ENCODE results near the gene GULP1.
"Not testable (repeated sequence)": the region's sequence is repeated elsewhere in the genome, so short reads cannot be mapped to it uniquely, and the experiment has no call there.

GULP1 gene

GRCh38 chr2:188292348-188293239 is 920 bp downstream of the GULP1 start:
- DNase-seq (ENCODE audit: low read depth in 1 of 2, low spot score in 1 of 2): no peak

- no peak for DNase-seq (ENCODE audit: low read depth in 1 of 2, low spot score in 1 of 2)
Observed at GRCh38 chr2:188293601-188294351, 2.1 kb downstream of the GULP1 start.

- DNase-seq (ENCODE audit: low read depth in 1 of 2, low spot score in 1 of 2): no peak
Observed at GRCh38 chr2:188294352-188294926, 2.8 kb downstream of the GULP1 start.

- DNase-seq (ENCODE audit: low read depth in 1 of 2, low spot score in 1 of 2): no peak
Observed at GRCh38 chr2:188295067-188295685, 3.5 kb downstream of the GULP1 start.

- no peak for DNase-seq (ENCODE audit: low read depth in 1 of 2, low spot score in 1 of 2)
Observed at GRCh38 chr2:188297978-188298377, 6.3 kb downstream of the GULP1 start.

GRCh38 chr2:188298937-188299371 is 7.3 kb downstream of the GULP1 start:
- DNase-seq (ENCODE audit: low read depth in 1 of 2, low spot score in 1 of 2): not testable (repeated sequence)

GRCh38 chr2:188303363-188304031 is 11.8 kb downstream of the GULP1 start:
- no peak for DNase-seq (ENCODE audit: low read depth in 1 of 2, low spot score in 1 of 2)

- no peak for DNase-seq (ENCODE audit: low read depth in 1 of 2, low spot score in 1 of 2)
Observed at GRCh38 chr2:188305271-188305670, 13.6 kb downstream of the GULP1 start.

- DNase-seq (ENCODE audit: low read depth in 1 of 2, low spot score in 1 of 2): no peak
Observed at GRCh38 chr2:188306271-188306670, 14.6 kb downstream of the GULP1 start.

- no peak for DNase-seq (ENCODE audit: low read depth in 1 of 2, low spot score in 1 of 2)
Observed at GRCh38 chr2:188307850-188308283, 16.2 kb downstream of the GULP1 start.

GRCh38 chr2:188308483-188308882 is 16.8 kb downstream of the GULP1 start:
- DNase-seq (ENCODE audit: low read depth in 1 of 2, low spot score in 1 of 2): no peak

- no peak for DNase-seq (ENCODE audit: low read depth in 1 of 2, low spot score in 1 of 2)
Observed at GRCh38 chr2:188309364-188309763, 17.7 kb downstream of the GULP1 start.

GRCh38 chr2:188314314-188315054 is 22.8 kb downstream of the GULP1 start:
- no peak for DNase-seq (ENCODE audit: low read depth in 1 of 2, low spot score in 1 of 2)

- DNase-seq (ENCODE audit: low read depth in 1 of 2, low spot score in 1 of 2): no peak
Observed at GRCh38 chr2:188315750-188316149, 24.1 kb downstream of the GULP1 start.

- no peak for DNase-seq (ENCODE audit: low read depth in 1 of 2, low spot score in 1 of 2)
Observed at GRCh38 chr2:188316342-188316741, 24.7 kb downstream of the GULP1 start.

GRCh38 chr2:188316791-188317423 is 25.2 kb downstream of the GULP1 start:
- DNase-seq (ENCODE audit: low read depth in 1 of 2, low spot score in 1 of 2): no peak

GRCh38 chr2:188318161-188318749 is 26.6 kb downstream of the GULP1 start:
- DNase-seq (ENCODE audit: low read depth in 1 of 2, low spot score in 1 of 2): no peak

- DNase-seq (ENCODE audit: low read depth in 1 of 2, low spot score in 1 of 2): no peak
Observed at GRCh38 chr2:188319838-188320237, 28.2 kb downstream of the GULP1 start.

GRCh38 chr2:188320861-188321260 is 29.2 kb downstream of the GULP1 start:
- DNase-seq (ENCODE audit: low read depth in 1 of 2, low spot score in 1 of 2): no peak
